Medulla oblongata (tissue), 1 donor: ENCODE results near the gene VSIR.

Experiments used
- DNase-seq: peaks from one replicate; pipeline ENCODE4 v3.0.0-alpha.2; 2015; ENCODE audit errors: extremely low spot score

Gene VSIR

DNA sequence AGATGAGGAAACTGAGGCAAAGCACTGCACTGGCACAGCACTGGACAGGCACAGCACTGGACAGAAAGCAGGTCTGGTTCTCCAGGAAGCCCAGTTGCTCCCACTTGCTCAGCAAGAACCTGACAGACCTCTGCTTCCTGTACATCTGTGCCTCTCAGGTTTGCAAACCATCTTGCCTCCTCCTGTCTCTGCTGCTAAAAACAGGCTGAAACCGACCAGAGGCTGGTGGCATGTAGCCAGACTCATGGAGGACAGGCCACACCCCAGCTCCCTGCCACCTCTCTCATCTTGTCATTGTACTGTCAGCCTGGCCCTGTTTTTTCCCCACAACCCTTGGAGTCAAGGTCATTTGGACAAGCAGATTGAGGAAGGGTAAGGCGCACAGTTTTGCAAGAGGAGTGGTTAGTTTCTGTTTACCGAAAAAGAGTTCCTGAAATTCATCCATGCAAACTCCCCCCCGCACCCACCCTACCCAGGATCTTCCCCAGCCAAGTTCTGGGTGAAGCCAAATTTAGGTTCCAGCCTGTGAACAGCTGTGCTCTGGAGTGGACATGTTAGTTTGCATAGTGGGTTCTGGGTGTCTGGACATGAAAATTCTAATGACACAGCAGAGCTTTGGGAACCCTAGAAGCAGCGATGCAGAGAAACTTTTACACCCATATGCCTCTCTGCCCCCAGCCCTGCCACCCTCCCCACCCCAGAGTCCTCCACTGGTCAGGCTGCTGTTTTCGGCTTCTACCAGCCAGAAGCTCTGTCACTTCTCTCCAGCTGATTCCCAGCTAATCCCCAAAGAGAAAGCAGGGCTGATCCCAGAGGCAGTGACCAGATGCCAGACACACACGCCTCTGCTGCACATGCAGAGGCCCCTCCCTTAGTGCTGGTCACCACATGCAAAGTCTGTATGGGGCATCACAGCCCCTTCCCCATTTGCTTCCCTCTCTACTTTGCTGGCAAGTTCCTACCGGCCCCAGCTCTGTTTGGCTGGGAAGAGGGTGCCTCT, 45.3 kb downstream of the VSIR start:
- DNase-seq: peak; percentile 59

GRCh38 chr10:71727105-71727737, 46.1 kb downstream of the VSIR start:
- no peak for DNase-seq

DNA sequence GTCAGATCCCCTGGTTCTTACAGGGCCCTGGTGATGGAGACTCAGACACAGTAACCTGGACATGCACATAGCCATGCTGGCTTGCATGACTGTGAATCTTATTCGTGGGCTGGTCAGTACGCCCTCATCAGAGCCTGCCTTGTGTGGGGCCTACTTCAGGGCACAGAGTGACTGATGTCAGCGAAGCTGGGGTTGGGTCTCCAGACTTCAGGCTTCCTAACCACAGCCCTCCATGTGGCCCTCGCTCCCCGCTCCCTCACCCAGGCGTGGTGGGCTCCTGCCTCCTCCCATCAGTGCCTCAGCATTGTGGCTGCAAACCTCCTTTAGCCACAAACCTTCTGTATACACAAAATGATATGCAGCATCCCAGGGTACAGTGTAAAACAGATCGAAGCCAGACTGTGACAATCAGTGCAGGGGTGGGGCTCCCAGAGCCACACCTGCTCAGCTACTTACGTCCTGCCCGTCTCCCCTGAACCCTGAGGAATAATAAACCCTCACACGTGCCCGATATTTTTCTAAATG, 46.7 kb downstream of the VSIR start:
- DNase-seq: no peak

DNA sequence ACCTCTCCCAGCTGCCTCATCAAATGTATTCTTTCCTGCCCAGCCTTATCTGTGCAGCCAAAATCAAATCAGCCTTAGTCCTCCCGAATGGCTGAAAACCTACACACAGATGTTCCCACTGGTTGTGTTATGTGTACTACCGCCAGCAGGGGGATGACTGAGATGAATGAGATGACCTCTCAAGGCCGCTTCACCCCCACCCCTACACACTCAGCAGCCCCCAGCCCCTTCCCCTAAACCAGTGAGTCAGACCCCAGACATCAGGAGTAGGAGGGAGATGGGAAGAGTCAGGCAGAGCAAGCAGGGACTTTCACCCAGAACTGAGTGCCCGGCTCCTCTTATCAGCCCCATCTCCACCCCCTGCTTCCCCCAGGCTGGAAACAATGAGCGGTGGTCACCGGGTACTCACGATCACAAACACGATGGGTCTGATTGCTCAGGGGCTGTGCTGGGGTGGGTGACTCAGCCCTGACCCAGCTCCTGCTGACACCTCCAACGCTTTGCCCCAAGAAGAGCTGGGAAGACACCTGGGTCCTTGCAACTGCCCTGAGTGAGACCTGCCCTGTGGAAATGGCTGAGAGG, 47.2 kb downstream of the VSIR start:
- DNase-seq: no peak

DNA sequence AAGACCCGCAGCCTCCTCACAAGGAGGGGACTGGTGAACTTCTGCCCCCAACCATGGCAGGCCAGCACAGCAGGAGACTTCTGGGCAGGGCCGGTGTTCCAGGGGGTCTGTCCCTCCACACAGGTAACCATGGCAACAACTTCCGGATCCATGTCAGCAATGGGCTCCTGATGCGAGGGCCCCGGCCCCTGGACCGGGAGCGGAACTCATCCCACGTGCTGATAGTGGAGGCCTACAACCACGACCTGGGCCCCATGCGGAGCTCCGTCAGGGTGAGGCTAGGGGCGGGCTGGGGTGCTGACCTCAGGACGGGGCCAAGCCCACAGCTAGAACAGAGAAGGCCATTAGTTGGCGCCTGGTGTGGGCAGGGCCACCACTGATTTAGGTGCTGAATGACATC, 48.1 kb downstream of the VSIR start:
- DNase-seq: no peak

- no peak for DNase-seq
These were observed 48.8 kb downstream of the VSIR start for GRCh38 chr10:71724539-71724938.

- DNase-seq: no peak
These were observed 50.0 kb downstream of the VSIR start for GRCh38 chr10:71723311-71723710.

DNA sequence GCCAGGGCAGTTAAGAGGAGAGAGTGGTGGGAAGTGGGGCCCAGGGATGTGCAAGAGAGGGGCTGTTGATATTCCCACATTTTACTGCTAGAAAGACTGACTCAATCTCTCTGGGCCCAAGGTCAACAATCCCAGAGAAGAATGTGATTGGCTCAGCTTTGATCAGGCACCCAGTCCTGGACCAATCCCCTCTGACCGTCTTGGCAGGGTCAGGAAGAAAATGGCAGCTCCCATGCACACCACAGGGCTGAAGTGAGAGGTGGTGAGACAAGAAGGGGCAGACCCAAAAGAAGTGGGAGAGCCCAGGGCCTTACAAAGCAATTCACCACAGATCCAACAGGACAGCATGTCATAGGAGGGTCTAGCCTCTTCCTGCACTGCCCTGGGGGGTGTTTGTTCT, 50.5 kb downstream of the VSIR start:
- DNase-seq: no peak

GRCh38 chr10:71721313-71721712, 52.0 kb downstream of the VSIR start:
- no peak for DNase-seq

DNA sequence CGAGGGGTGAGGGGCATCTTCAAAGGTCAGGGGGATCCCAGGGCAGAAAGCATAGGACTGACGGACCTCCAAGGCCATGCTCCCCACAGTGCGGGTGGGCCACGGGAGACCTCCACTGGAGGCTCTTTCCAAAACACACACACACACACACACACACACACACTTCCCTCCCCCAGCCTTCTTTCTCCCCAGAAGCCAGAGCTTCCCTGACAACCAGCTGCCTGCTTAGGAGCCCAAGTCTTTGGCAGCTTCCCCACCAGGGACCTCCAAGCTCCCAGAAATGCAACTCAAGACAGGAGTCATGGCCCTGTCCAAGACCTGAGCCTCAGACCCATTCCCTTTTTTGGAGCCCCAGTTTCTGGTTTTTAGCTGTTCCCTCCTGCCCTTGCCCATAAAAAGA, 53.0 kb downstream of the VSIR start:
- peak; percentile 50 for DNase-seq

- DNase-seq: peak; percentile 63
These were observed 53.7 kb downstream of the VSIR start, which contains the start of gene C10orf105 for GRCh38 chr10:71719464-71720201. TSS of gene C10orf105 (minus strand) at chr10:71719778. CDS start at chr10:71716337, 3,441 bp downstream.

DNA sequence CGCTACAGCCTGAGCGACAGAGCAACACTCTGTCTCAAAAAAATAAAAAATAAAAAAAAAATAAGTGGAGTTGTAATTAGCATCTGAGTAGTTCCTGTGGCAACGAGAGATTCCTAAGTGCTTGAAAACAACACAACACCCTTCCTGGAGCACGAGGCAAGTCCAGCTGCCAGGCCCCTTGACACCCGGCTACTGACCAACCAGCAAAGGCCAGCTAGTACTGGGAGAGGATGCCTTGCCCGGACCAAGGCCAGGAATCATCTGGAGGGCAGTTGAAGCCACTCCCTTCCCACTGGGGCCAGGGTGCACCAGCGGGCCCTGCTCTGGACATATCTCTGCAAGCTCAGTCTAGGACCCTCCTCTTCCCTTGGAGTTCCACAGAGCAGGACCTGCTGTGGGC, 54.3 kb downstream of the VSIR start:
- DNase-seq: peak; percentile 64

- no peak for DNase-seq
These were observed 55.1 kb downstream of the VSIR start for GRCh38 chr10:71718165-71718698.

GRCh38 chr10:71717551-71717951, 55.8 kb downstream of the VSIR start:
- DNase-seq: no peak

GRCh38 chr10:71717056-71717455, 56.3 kb downstream of the VSIR start:
- no peak for DNase-seq

- DNase-seq: no peak
These were observed 56.9 kb downstream of the VSIR start for GRCh38 chr10:71716426-71716825.

GRCh38 chr10:71715860-71716259, 57.5 kb downstream of the VSIR start:
- DNase-seq: no peak

GRCh38 chr10:71715026-71715425, 58.3 kb downstream of the VSIR start:
- DNase-seq: no peak

DNA sequence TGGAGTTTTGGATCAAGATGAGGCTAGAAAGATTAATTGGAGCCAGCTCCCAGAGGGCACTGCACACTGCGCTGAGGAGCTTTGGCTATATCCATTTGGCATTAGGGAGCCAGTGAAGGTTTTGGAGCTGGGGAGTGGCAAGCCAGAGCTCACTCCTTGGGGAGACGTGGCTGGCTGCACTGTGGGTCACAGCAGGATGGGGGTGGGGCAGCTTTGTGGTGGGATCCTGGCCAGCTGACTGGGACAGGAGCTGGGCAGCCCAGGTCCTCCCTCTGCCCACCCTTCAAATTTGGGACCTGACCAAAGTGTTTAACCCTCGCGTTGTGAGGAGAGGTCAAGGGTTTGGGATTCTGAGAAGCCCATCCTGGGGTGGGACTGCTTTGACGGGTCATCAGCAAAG, 58.7 kb downstream of the VSIR start:
- no peak for DNase-seq

GRCh38 chr10:71714031-71714410, 59.3 kb downstream of the VSIR start:
- no peak for DNase-seq
